Activated T-helper 17 cell treated with anti-CD3 and anti-CD28 coated beads, Interleukin-2, amount 50 U/mL, for 72 hours (primary cell): ENCODE results near the gene ART3. TPM values are rescaled to one million over a fixed set of nuclear protein-coding genes. Genes with fewer than 3 reads are reported as not detected.
"Not testable (repeated sequence)": the region's sequence is repeated elsewhere in the genome, so short reads cannot be mapped to it uniquely, and the experiment has no call there.

Experiments used
- ATAC-seq: fragments of 150-1000 bp; cut with Tn5 transposase; replicated peaks from 2 replicates; pipeline ENCODE4 v1.10.0; 2021; ENCODE audit warnings: mild to moderate bottlenecking, moderate library complexity
- H3K27ac Mint-ChIP-seq: one replicate; pipeline ENCODE4 v1.8.0; 2022; ENCODE audit warnings: mixed read lengths
- H3K27me3 Mint-ChIP-seq: one replicate; pipeline ENCODE4 v1.8.0; 2022; ENCODE audit warnings: mixed read lengths
- H3K36me3 Mint-ChIP-seq: one replicate; pipeline ENCODE4 v1.8.0; 2022; ENCODE audit warnings: low read depth, mild to moderate bottlenecking, mixed read lengths
- H3K4me1 Mint-ChIP-seq: one replicate; pipeline ENCODE4 v1.8.0; 2022; ENCODE audit warnings: mixed read lengths
- H3K4me3 Mint-ChIP-seq: one replicate; pipeline ENCODE4 v1.8.0; 2022; ENCODE audit warnings: mild to moderate bottlenecking, mixed read lengths
- H3K9me3 Mint-ChIP-seq: one replicate; pipeline ENCODE4 v1.8.0; 2022; ENCODE audit warnings: mixed read lengths
- total RNA-seq, 2 donors: library from RNA; stranded (reverse); gene quantifications; one replicate each; pipeline ENCODE4 v1.2.3, GENCODE V29; 2022

Gene ART3
- 1 to 10 TPM in 1 of 2 donors, under 1 TPM in 1; 0.80 to 1.6 TPM for total RNA-seq

- no peaks in the 10 kb centered on the region for H3K36me3 Mint-ChIP-seq
- H3K9me3 Mint-ChIP-seq = no peaks in the 10 kb centered on the region
- ATAC-seq = no peak
- no peaks in the 10 kb centered on the region for H3K4me1 Mint-ChIP-seq
- H3K27me3 Mint-ChIP-seq = peaks cover 3% of the 10 kb centered on the region
- no peak within 1 kb of the TSS for H3K27ac Mint-ChIP-seq
- no peak within 1 kb of the TSS for H3K4me3 Mint-ChIP-seq
Observed at GRCh38 chr4:76074468-76074867, at the start of gene ART3. Gene ART3 (plus strand): TSS chr4:76074709. CDS start chr4:76075890, 1,181 bp downstream.

- Mint-ChIP-seq H3K27ac (no peak overlapping the region), H3K27me3 (peaks cover 3% of the 10 kb centered on the region), H3K4me1 (peaks cover 11% of the 10 kb centered on the region), H3K9me3 (no peaks in the 10 kb centered on the region), H3K36me3 (no peaks in the 10 kb centered on the region), H3K4me3 (peak overlapping the region; percentile 26)
- no peak for ATAC-seq
Observed at GRCh38 chr4:76028350-76028765, 46.2 kb upstream of the ART3 start.

GRCh38 chr4:76029300-76029699 is 45.2 kb upstream of the ART3 start:
- H3K36me3 Mint-ChIP-seq = no peaks in the 10 kb centered on the region
- no peak overlapping the region for H3K27ac Mint-ChIP-seq
- peaks cover 6% of the 10 kb centered on the region for H3K4me1 Mint-ChIP-seq

GRCh38 chr4:76035141-76035540 is 39.4 kb upstream of the ART3 start:
- H3K27me3 Mint-ChIP-seq = peaks cover 6% of the 10 kb centered on the region
- H3K4me3 Mint-ChIP-seq = no peak overlapping the region
- H3K27ac Mint-ChIP-seq = no peak overlapping the region
- no peak for ATAC-seq
- H3K9me3 Mint-ChIP-seq = no peaks in the 10 kb centered on the region
- H3K36me3 Mint-ChIP-seq = no peaks in the 10 kb centered on the region
- H3K4me1 Mint-ChIP-seq = no peaks in the 10 kb centered on the region

More at GRCh38 chr4:76029300-76029699, 45.2 kb upstream of the ART3 start:
- Mint-ChIP-seq H3K27me3 (peaks cover 5% of the 10 kb centered on the region), H3K4me3 (no peak overlapping the region), H3K9me3 (no peaks in the 10 kb centered on the region)
- no peak for ATAC-seq

GRCh38 chr4:76035799-76036380 is 38.6 kb upstream of the ART3 start, which contains the start of gene CXCL11:
Gene CXCL11 (minus strand): TSS chr4:76036070. CDS start chr4:76035987, 83 bp downstream.
- no peak within 1 kb of the TSS for H3K4me3 Mint-ChIP-seq
- H3K4me1 Mint-ChIP-seq = no peaks in the 10 kb centered on the region
- peaks cover 7% of the 10 kb centered on the region for H3K27me3 Mint-ChIP-seq
- no peak within 1 kb of the TSS for H3K27ac Mint-ChIP-seq
- ATAC-seq = no peak
- H3K9me3 Mint-ChIP-seq = no peaks in the 10 kb centered on the region
- no peaks in the 10 kb centered on the region for H3K36me3 Mint-ChIP-seq

GRCh38 chr4:76036855-76037254 is 37.7 kb upstream of the ART3 start:
- Mint-ChIP-seq H3K9me3 (no peaks in the 10 kb centered on the region), H3K27ac (no peak overlapping the region), H3K4me3 (no peak overlapping the region), H3K36me3 (no peaks in the 10 kb centered on the region), H3K4me1 (no peaks in the 10 kb centered on the region), H3K27me3 (peaks cover 5% of the 10 kb centered on the region)
- no peak for ATAC-seq

- peak overlapping the region; percentile 73 for H3K4me3 Mint-ChIP-seq
- H3K27ac Mint-ChIP-seq = peak overlapping the region; percentile 81
- peak; percentile 96 for ATAC-seq
- H3K36me3 Mint-ChIP-seq, H3K27me3 Mint-ChIP-seq, H3K4me1 Mint-ChIP-seq, H3K9me3 Mint-ChIP-seq: not testable (repeated sequence)
Observed at GRCh38 chr4:76042241-76042998, 32.1 kb upstream of the ART3 start.

GRCh38 chr4:76043306-76043705 is 31.2 kb upstream of the ART3 start:
- ATAC-seq = not testable (repeated sequence)

GRCh38 chr4:76044686-76045085 is 29.8 kb upstream of the ART3 start:
- H3K27ac Mint-ChIP-seq, H3K36me3 Mint-ChIP-seq, H3K9me3 Mint-ChIP-seq, H3K4me3 Mint-ChIP-seq, H3K4me1 Mint-ChIP-seq, ATAC-seq: not testable (repeated sequence)
- H3K27me3 Mint-ChIP-seq = peaks cover 11% of the 10 kb centered on the region

More at GRCh38 chr4:76043306-76043705, 31.2 kb upstream of the ART3 start:
- H3K27me3 Mint-ChIP-seq, H3K27ac Mint-ChIP-seq, H3K36me3 Mint-ChIP-seq, H3K9me3 Mint-ChIP-seq, H3K4me3 Mint-ChIP-seq, H3K4me1 Mint-ChIP-seq: not testable (repeated sequence)

GRCh38 chr4:76049860-76050416 is 24.6 kb upstream of the ART3 start:
- H3K27me3 Mint-ChIP-seq = peaks cover 12% of the 10 kb centered on the region
- H3K9me3 Mint-ChIP-seq, H3K27ac Mint-ChIP-seq, ATAC-seq, H3K4me1 Mint-ChIP-seq, H3K4me3 Mint-ChIP-seq, H3K36me3 Mint-ChIP-seq: not testable (repeated sequence)

GRCh38 chr4:76050560-76051050 is 23.9 kb upstream of the ART3 start:
- H3K36me3 Mint-ChIP-seq, H3K9me3 Mint-ChIP-seq, H3K4me3 Mint-ChIP-seq, H3K4me1 Mint-ChIP-seq, H3K27ac Mint-ChIP-seq, ATAC-seq: not testable (repeated sequence)
- peaks cover 16% of the 10 kb centered on the region for H3K27me3 Mint-ChIP-seq

GRCh38 chr4:76053730-76054129 is 20.8 kb upstream of the ART3 start:
- Mint-ChIP-seq H3K27ac (no peak overlapping the region), H3K36me3 (no peaks in the 10 kb centered on the region), H3K4me3 (no peak overlapping the region), H3K4me1 (peaks cover 17% of the 10 kb centered on the region), H3K9me3 (no peaks in the 10 kb centered on the region), H3K27me3 (peaks cover 17% of the 10 kb centered on the region)
- no peak for ATAC-seq

- Mint-ChIP-seq H3K4me3 (peak overlapping the region; percentile 51), H3K27ac (peak overlapping the region; percentile 92), H3K36me3 (no peaks in the 10 kb centered on the region), H3K27me3 (peaks cover 13% of the 10 kb centered on the region), H3K4me1 (peaks cover 24% of the 10 kb centered on the region), H3K9me3 (no peaks in the 10 kb centered on the region)
- ATAC-seq = peak; percentile 87
Observed at GRCh38 chr4:76055016-76055415, 19.5 kb upstream of the ART3 start.

- no peaks in the 10 kb centered on the region for H3K9me3 Mint-ChIP-seq
- no peak for ATAC-seq
- H3K27me3 Mint-ChIP-seq = peaks cover 13% of the 10 kb centered on the region
- peak overlapping the region; percentile 51 for H3K4me3 Mint-ChIP-seq
- H3K36me3 Mint-ChIP-seq = no peaks in the 10 kb centered on the region
- peaks cover 28% of the 10 kb centered on the region for H3K4me1 Mint-ChIP-seq
- peak overlapping the region; percentile 92 for H3K27ac Mint-ChIP-seq
Observed at GRCh38 chr4:76055421-76055820, 19.1 kb upstream of the ART3 start.

- H3K27me3 Mint-ChIP-seq = peaks cover 13% of the 10 kb centered on the region
- peak; percentile 72 for ATAC-seq
- H3K4me1 Mint-ChIP-seq = peaks cover 29% of the 10 kb centered on the region
- peak overlapping the region; percentile 83 for H3K27ac Mint-ChIP-seq
- no peaks in the 10 kb centered on the region for H3K9me3 Mint-ChIP-seq
- peak overlapping the region; percentile 49 for H3K4me3 Mint-ChIP-seq
- H3K36me3 Mint-ChIP-seq = no peaks in the 10 kb centered on the region
Observed at GRCh38 chr4:76058302-76058701, 16.2 kb upstream of the ART3 start.
